SK-N-DZ (cell line): Measurements from ENCODE around the gene GNL3. TPM values are rescaled to one million over a fixed set of nuclear protein-coding genes. Genes with fewer than 3 reads are reported as not detected.
"Not testable (repeated sequence)": the region's sequence is repeated elsewhere in the genome, so short reads cannot be mapped to it uniquely, and the experiment has no call there.

ENCODE experiments used
- DNase-seq: peaks from one replicate; pipeline ENCODE4 v3.0.0-alpha.2; 2015; ENCODE audit warnings: low spot score
- polyA plus RNA-seq, 2 experiments: library from polyadenylated mRNA; depleted of rRNA; stranded (reverse); fragments of >200 nt; gene quantifications; 2 replicates each; pipeline ENCODE4 v1.2.3, GENCODE V29; 2014

GNL3 gene, protein sequence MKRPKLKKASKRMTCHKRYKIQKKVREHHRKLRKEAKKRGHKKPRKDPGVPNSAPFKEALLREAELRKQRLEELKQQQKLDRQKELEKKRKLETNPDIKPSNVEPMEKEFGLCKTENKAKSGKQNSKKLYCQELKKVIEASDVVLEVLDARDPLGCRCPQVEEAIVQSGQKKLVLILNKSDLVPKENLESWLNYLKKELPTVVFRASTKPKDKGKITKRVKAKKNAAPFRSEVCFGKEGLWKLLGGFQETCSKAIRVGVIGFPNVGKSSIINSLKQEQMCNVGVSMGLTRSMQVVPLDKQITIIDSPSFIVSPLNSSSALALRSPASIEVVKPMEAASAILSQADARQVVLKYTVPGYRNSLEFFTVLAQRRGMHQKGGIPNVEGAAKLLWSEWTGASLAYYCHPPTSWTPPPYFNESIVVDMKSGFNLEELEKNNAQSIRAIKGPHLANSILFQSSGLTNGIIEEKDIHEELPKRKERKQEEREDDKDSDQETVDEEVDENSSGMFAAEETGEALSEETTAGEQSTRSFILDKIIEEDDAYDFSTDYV
- 232 and 256 TPM in 2 replicates for polyA plus RNA-seq (2014; cell fraction: cytosol; rRNA removed)
- polyA plus RNA-seq (2014; cell fraction: nucleus; rRNA removed): 538 and 663 TPM in 2 replicates

- DNase-seq: peak; percentile 93
Observed at GRCh38 chr3:52685709-52686691, at the start of gene GNL3, which contains the start of gene PBRM1. GNL3 (plus strand) TSS chr3:52686032; CDS start chr3:52686093, 61 bp downstream. PBRM1 (minus strand) TSS chr3:52685913.

DNA sequence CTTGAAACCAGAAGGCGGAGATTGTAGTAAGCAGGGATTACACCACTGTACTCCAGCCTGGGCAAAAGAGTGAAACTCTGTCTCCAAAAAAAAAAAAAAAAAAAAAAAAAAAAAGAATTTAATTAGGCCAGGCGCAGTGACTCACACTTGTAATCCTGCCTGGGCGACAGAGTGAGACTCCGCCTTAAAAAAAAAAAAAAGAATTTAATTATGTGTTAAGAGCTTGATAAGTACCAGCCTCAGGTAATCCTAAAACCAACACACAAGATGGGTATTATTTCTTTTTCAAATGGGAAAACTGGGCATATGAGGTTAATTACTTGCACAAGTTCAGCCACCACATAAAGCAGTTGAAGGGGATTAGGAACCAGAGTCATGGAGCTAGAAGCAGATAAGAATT lies 49.2 kb upstream of the GNL3 start:
- DNase-seq: peak; percentile 33

- no peak for DNase-seq
Observed at GRCh38 chr3:52645549-52645948, 40.3 kb upstream of the GNL3 start.

- DNase-seq: no peak
Observed at GRCh38 chr3:52649461-52650210, 36.2 kb upstream of the GNL3 start.

DNA sequence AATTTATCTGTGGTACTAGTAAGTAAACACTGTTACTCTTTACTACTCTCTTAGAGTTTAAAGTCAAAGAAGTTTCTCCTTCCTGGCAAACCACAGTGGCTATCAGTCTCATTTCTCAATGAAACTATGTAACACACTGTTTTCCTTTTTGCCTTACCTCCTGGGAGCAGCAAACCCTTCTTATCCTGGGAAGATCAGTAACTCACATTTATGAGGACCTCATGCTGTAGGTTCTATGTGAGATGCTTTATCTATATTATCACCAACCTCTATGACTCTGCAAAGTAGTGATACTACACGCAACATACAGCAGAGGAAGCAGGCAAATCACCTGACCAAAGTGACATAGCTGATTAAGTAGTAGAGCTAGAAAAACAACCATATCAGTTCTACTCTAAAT lies 35.4 kb upstream of the GNL3 start:
- no peak for DNase-seq

- DNase-seq: no peak
Observed at GRCh38 chr3:52651592-52651991, 34.2 kb upstream of the GNL3 start.

- no peak for DNase-seq
Observed at GRCh38 chr3:52655895-52656294, 29.9 kb upstream of the GNL3 start.

- DNase-seq: no peak
Observed at GRCh38 chr3:52660046-52660445, 25.8 kb upstream of the GNL3 start.

GRCh38 chr3:52663098-52663497 lies 22.7 kb upstream of the GNL3 start:
- DNase-seq: no peak

- DNase-seq: no peak
Observed at GRCh38 chr3:52670621-52671521, 15.0 kb upstream of the GNL3 start.

DNA sequence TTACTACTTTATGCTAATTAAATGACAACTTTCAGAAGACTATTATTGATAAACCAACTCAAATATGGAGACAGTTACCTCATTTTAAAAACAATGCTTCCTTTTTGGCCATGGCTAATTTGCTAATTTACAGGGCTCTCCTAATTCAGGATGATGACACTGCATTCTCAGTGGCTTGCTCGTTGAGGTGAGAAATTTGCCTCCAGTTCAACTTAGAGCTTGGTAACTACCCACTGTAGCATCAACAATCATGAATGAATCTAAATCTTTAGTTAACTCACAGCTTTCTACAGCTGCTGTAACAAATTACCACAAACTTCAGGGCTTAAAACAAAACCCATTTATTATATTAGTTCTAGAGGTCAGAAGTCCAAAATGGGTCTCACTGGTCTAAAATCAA lies 14.2 kb upstream of the GNL3 start:
- DNase-seq: no peak

GRCh38 chr3:52676201-52676600 lies 9.6 kb upstream of the GNL3 start:
- DNase-seq: not testable (repeated sequence)

- no peak for DNase-seq
Observed at GRCh38 chr3:52678265-52679198, 7.3 kb upstream of the GNL3 start.

DNA sequence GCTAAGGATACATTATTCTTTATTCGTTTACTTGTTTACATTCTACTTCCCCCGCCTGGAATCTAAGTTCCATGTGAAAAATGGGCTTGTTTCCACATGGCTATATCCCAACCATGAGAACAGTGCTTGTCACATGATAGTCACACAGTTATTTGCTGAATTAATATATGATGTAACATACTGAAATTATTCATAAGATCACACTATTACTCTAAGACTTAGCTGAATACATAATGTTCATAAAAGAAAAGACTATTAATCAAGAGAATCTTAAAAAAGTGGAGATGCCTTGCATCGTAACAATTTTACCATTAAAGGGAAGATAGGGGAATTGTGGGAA lies 6.7 kb upstream of the GNL3 start:
- no peak for DNase-seq

DNA sequence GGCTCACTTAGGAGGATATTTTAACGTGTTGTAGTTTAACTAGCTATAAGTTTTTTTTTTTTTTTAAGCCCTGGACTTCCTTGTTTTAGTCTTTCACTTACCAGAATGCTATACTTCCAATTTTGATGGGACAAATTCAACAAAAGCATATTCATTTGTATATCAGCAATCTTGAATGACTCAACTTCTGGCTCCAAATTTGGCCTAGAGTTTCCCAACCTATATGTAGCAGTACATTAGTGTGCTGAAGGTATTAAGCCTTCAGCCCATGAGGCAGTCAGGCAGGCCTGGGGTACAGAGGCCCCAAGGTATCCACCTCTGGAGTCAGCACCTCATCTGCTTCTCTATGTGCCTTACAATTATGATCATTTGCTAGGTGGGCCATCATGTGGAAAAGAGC lies 6.0 kb upstream of the GNL3 start:
- DNase-seq: no peak

GRCh38 chr3:52681596-52681995 lies 4.2 kb upstream of the GNL3 start:
- no peak for DNase-seq

DNA sequence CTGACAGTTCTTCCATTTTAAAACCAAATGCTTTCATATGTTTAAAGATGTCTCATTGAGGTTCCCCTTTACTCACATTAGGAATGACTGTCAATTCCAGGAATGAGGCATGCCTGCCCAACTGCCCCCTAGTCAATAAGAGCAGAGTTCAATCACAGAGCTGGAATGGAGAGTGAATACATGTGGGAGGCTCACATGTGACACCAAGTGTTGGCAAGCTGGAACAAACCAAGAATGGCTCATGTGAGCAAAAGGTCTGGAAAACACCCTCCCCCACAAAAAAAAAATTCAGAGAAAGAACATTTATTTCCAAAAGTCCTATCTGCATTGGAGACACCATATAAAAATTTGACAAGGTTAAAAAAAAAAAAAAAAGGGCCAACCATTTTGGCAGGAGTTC lies 3.8 kb upstream of the GNL3 start:
- no peak for DNase-seq

DNA sequence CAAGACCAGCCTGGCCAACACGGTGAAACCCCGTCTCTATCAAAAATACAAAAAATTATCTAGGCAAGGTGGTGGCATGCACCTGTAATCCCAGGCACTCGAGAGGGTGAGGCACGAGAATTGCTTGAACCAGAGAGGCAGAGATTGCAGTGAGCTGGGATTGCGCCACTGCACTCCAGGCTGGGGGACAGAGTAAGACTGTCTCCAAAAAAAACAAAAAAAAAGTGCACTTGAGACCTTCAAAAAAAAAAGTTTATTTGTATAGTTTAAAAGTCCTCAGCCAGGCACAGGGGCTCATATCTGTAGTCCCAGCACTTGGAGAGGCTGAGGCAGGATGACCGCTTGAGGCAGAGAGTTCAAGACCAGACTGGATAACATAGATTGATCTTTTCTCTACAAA lies 2.2 kb upstream of the GNL3 start:
- DNase-seq: no peak

DNA sequence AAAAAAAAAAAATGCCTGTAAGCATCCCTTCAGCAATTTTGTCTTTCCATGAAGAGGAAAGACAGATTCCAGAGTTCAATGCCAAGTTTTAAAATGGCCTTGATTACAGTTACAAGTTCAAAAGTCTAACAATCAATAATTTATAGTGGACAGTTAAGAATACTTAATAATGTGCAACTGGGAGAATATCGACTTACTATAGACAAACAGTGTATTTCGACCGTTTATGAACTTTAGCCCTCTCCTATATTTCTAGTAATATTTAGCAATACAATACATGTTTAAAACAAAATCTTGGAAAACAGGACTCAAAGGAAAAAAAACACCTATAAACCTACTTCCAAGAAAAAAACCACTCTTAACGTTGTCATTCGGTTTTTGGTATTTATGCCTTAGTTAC lies 1.6 kb upstream of the GNL3 start:
- no peak for DNase-seq
